ENCODE results near the gene ACR. TPM values are rescaled to one million over a fixed set of nuclear protein-coding genes. Genes with fewer than 3 reads are reported as not detected.

ACR gene
- total and polyA plus RNA-seq, 2 of the 8 experiments (the other 6 are each of a cell fraction or from before 2014, with no cell fraction given), result 0.56 TPM; not detected in 1

DNA sequence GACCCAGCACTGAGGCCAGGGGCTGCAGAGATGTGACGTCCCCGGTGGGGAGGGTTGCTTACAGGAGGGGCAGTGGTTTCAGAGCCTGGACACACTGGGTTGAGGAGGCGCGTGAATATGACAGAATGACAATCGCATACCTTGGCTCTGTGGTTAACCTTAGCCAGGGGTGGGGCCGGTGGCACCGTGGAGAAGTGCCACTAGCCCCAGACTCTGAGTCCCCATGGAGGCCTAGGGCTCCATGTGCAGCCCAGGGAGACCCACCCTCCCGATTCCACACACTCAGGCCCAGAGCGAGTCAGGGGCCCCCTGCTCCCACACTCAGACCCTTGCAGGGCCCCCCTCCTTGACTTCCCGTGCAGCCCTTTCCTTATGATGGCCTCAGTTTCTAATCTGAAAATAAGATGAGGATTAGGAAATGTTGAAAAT lies 3.6 kb upstream of the ACR start:
- H4K8ac ChIP-seq (ENCODE audit: extremely low read depth, insufficient read depth, low read length), result no peak overlapping the region
- peaks cover 21 to 87% (median 67%) of the 10 kb centered on the region in 4 experiments for H3K27me3 ChIP-seq (replicated peaks in 1 of 4; ENCODE audit: control insufficient read depth in 3 of 4, extremely low read depth in 1 of 4, insufficient read depth in 3 of 4, low read length in 3 of 4)
- no peak overlapping the region for H3K27ac ChIP-seq (ENCODE audit: low read depth, low read length)
- TF ChIP-seq CBX5 (IDR thresholded peaks at IDR 0.05; ENCODE audit: low read depth, low read length), result no peak
- TF ChIP-seq GTF2F1 (IDR thresholded peaks at IDR 0.05; ENCODE audit: borderline replicate concordance, low read depth, low read length), result no peak
- TF ChIP-seq KDM5A (IDR thresholded peaks at IDR 0.05; ENCODE audit: low read length), result no peak
- no peak for TF ChIP-seq SUZ12 (IDR thresholded peaks at IDR 0.05; ENCODE audit: low read length)
- no peak for TF ChIP-seq SAP30 (IDR thresholded peaks at IDR 0.05; ENCODE audit: insufficient read depth, insufficient replicate concordance, low read length)
- no peak for TF ChIP-seq TBP (IDR thresholded peaks at IDR 0.05; ENCODE audit: low read depth, low read length)
- TF ChIP-seq, protein P1, sequence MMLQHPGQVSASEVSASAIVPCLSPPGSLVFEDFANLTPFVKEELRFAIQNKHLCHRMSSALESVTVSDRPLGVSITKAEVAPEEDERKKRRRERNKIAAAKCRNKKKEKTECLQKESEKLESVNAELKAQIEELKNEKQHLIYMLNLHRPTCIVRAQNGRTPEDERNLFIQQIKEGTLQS (IDR thresholded peaks at IDR 0.05; ENCODE audit: insufficient read depth, low read depth, low read length), result no peak
- no peak for TF ChIP-seq YY1 (IDR thresholded peaks at IDR 0.05; ENCODE audit: low read depth, low read length)
- no peak for TF ChIP-seq POLR2AphosphoS5 (IDR thresholded peaks at IDR 0.05; ENCODE audit: low read depth, low read length)
- TF ChIP-seq TAF7 (optimal IDR thresholded peaks at IDR 0.05; ENCODE audit: borderline replicate concordance, low read depth, low read length), result no peak
- no peak for FAIRE-seq
- H2AK5ac ChIP-seq (ENCODE audit: low read depth, low read length), result no peak overlapping the region
- CTCF ChIA-PET (ENCODE audit: partially characterized antibody), result no interaction called here
- H3K14ac ChIP-seq (ENCODE audit: insufficient read length), result no peak overlapping the region
- no peak overlapping the region for H3K4me2 ChIP-seq (ENCODE audit: insufficient read depth in 1 of 2, low read depth in 2 of 2, low read length in 2 of 2)
- no peak overlapping the region for H2BK20ac ChIP-seq (ENCODE audit: low read length)
- no peak overlapping the region for H2BK5ac ChIP-seq (ENCODE audit: low read depth, low read length)
- no peak overlapping the region for H4K91ac ChIP-seq (replicated peaks; ENCODE audit: insufficient read length, low read length)
- no peak overlapping the region for H2BK15ac ChIP-seq (ENCODE audit: low read length)
- no peaks in the 10 kb centered on the region for H3K79me1 ChIP-seq (ENCODE audit: low read depth, low read length)
- POLR2A ChIA-PET (ENCODE audit: partially characterized antibody), result no interaction called here
- no peak overlapping the region for H3K4ac ChIP-seq (replicated peaks; ENCODE audit: insufficient read length, low read depth, low read length)
- no peak overlapping the region for H2BK120ac ChIP-seq (replicated peaks; ENCODE audit: low read depth, low read length)
- peaks cover 0 to 5% (median 0%) of the 10 kb centered on the region in 4 experiments; a peak in 3 of 7 replicates for H3K4me1 ChIP-seq (replicated peaks in 1 of 4; ENCODE audit: control insufficient read depth in 3 of 4, insufficient read depth in 4 of 4, low read length in 3 of 4)
- H4K20me1 ChIP-seq (replicated peaks in 1 of 2; ENCODE audit: control insufficient read depth in 1 of 2, insufficient read depth in 2 of 2, low read length in 2 of 2), result peaks cover 6 to 11% of the 10 kb centered on the region in 2 experiments
- no peak overlapping the region for H3K4me3 ChIP-seq (ENCODE audit: extremely low read depth in 1 of 4, insufficient read depth in 2 of 4, low read depth in 3 of 4, low read length in 4 of 4)
- H3K79me2 ChIP-seq (ENCODE audit: control insufficient read depth in 1 of 2, insufficient read depth in 2 of 2, low read length in 2 of 2), result no peaks in the 10 kb centered on the region
- WGBS, 2 experiments (ENCODE audit: extremely low coverage in 1 of 2, insufficient coverage in 1 of 2, insufficient read length in 1 of 2, insufficient replicate concordance in 2 of 2, low coverage in 1 of 2, low lambda C conversion rate in 2 of 2, missing lambda C conversion rate in 1 of 2), result 91% methylated on average over 10 of the region's 10 CpGs; no CpG with 5 or more reads in 1 of the 2 experiments
- no peak overlapping the region for H4K5ac ChIP-seq (ENCODE audit: insufficient read length, low read depth, low read length)
- H2BK12ac ChIP-seq (ENCODE audit: low read depth, low read length), result no peak overlapping the region
- H3K9me3 ChIP-seq (ENCODE audit: insufficient read depth in 2 of 2, low read depth in 1 of 2, low read length in 1 of 2), result no peaks in the 10 kb centered on the region
- no peak overlapping the region for H3K18ac ChIP-seq (ENCODE audit: extremely low read depth, low read length)
- H3K56ac ChIP-seq (replicated peaks; ENCODE audit: insufficient read length, low read depth, low read length), result no peak overlapping the region
- no peaks in the 10 kb centered on the region; the same call in none of the 2 replicates for H3K23me2 ChIP-seq (ENCODE audit: low read depth, low read length)
- no peak overlapping the region for H3K23ac ChIP-seq (ENCODE audit: insufficient read length)
- no peak overlapping the region for H2AFZ ChIP-seq (ENCODE audit: low read length)
- no peaks in the 10 kb centered on the region for H3K36me3 ChIP-seq (ENCODE audit: control insufficient read depth in 2 of 4, insufficient read depth in 4 of 4, low read length in 3 of 4)
- no peak for DNase-seq (ENCODE audit: low read depth in 1 of 2, low spot score in 2 of 2)
- no peak overlapping the region for H3K9ac ChIP-seq (replicated peaks in 1 of 4; ENCODE audit: extremely low read depth in 1 of 4, low read depth in 3 of 4, low read length in 3 of 4)

Measured in H1 (cell line).